Right renal pelvis (tissue), 4 donors: ENCODE measurements around the gene DYSF. TPM values are rescaled to one million over a fixed set of nuclear protein-coding genes. Genes with fewer than 3 reads are reported as not detected.
A peak's percentile ranks its signal among the peaks of the same experiment; 100 is the strongest.

Source experiments
- DNase-seq, 4 donors: peaks; one replicate each; pipeline ENCODE4 v3.0.0-alpha.2; 2013; ENCODE audit warnings: low read depth in 4 of 4, low spot score in 3 of 4, missing footprints in 1 of 4
- polyA plus RNA-seq, 4 donors: library from polyadenylated mRNA; unstranded; fragments of 120-200 nt; gene quantifications; one replicate each; pipeline ENCODE4 v1.2.1, GENCODE V29; 2013; ENCODE audit not compliant: insufficient read length in 4 of 4

DYSF gene
- polyA plus RNA-seq, 4 donors: 17.1 to 22.6 (median 18.4) TPM

DNA sequence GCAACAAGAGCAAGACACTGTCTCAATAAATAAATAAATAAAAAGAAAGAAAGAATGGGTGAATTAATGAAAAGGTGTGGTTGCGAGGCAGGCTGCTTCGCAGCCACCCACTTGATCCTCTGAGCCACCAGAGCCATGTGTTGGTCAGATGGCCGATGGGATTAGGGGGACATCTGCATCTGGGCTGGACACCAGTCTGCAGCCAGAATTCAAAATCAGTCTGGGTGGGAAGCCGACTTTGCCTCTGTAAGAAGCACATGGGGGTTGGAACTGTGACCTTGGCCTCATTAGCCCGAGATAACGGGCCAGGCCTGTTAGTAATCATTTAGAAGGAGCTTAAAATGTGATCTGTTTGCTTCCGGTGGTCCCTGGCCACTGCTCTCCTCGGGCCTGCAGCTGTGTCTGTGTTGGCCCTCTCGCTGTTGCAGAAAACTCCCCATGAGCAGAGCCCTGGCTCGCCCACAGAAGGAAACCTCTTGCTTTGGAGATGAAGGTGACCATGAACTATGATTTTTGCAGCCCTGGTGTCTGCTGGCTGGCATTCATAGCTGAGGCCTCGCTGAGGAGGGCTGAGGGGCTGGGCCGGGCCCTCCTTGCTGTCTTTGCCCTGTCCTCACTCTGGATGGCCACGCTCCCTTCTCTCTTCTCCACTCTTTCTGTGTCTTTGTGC, 94.4 kb downstream of the DYSF start:
- no peak for DNase-seq

DNA sequence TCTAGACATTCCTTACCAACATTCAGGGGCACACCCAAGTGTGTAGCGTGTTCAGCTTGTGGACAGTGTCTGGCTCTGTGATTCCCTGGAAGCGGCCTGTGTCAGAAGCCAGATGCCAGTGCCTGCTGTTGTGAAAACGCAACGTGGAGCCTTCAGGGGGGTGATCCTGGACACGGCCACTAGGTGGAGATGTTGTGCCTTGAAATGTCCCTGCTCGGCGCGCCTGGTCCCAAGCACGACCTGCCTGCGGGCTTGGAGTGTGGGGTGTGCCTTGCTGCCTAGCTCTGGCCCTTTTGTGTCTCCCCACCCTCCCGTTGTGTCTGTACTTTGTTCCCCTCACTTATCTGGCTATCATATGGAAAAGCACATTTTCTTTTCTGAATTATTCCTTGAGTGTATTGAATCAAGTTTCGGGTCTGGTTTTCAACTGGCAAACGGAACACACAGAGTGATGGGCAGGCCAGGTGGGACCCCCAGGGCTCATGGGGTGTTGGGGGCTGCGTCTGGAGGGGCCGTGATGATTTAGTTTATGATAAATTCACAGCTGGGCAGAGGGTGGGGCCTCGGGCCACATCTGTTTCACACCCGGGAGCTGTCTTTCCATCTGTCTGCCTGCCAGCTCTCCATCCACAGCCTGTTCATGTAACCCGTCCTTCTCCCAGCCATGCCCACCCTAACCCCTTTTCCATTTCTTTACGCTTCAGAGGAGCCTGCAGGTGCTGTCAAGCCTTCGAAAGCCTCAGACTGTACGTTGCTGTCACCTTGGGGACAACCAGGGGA, 95.5 kb downstream of the DYSF start:
- DNase-seq: no peak

DNA sequence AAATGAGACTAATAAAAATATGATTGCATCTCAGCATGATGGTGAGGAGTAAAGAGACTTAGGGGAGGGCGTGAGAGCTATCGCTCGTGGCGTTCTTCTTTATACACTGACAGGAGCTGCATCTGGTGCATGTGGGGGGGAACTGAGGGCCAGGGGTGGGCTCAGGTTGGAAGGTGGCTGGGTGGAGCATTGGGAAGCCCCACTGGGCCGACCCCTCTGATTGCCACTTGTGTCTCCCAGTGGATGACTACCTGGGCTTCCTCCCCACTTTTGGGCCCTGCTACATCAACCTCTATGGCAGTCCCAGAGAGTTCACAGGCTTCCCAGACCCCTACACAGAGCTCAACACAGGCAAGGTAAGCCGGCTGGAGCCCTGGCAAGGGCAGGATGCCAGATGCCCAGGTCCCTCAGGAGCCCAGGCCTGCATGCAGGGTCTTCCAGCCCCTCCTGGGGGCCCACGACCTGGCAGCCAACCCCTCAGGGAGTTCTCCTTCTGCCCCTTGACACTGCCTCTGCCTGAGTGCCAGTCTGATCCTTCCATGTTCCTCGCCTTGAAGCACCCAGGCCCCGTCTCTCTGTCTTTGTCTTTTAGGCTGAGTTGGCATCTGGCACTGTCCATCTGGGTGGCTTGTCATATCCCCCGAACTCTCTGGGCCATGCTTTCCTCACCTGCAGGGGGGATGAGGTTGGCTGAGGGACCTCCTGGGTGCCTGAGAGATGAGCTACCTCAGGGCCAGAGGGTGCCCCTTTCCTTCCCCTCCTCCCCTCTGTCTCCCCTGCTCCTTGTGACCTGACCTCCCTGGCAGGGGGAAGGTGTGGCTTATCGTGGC, 97.7 kb downstream of the DYSF start:
- DNase-seq: no peak

DNA sequence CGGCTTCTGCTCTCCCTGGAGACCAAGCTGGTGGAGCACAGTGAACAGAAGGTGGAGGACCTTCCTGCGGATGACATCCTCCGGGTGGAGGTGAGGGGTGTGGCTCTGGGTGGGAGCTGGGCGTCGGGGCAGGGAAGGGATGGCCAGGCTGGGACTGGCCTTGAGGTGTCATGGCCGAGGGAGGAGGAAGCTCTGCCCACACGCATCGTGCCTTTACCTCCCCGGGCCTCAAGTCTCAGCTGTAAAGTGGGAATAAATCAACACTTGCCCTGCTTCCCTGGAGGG, 98.2 kb downstream of the DYSF start:
- DNase-seq: no peak

DNA sequence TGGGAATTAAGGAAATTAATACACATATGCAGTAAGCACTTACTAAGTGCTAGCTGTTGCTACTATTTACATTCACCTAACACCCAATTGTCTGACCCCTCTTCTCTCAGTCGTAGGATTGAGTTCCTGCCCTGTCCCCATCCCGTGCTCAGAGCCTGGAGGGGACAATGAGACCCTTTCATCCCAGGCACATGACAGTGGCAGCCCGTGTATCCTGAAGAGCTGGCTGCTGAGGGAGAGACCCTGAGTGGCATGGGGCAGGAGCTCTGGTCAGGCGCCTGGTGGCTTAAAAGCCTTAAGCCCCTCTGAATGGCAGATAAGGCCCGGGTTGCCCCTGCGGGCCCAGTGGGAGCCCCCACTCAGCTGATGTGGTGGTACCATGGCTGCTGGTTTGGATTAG, 99.0 kb downstream of the DYSF start:
- no peak for DNase-seq

DNA sequence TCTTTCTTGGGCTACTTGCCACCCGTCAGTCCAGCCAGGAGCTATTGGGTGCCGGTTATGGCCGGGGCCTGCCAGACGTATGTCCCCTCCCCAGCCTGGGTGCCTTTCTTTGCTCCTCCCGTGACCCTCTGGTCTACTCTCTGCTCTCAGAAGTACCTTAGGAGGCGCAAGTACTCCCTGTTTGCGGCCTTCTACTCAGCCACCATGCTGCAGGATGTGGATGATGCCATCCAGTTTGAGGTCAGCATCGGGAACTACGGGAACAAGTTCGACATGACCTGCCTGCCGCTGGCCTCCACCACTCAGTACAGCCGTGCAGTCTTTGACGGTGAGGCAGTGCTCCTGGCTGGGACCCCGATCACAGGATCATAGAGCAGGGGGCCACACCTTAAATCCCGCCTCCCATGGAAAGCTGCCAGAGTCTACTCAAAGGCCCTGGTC, 99.5 kb downstream of the DYSF start:
- DNase-seq: no peak

DNA sequence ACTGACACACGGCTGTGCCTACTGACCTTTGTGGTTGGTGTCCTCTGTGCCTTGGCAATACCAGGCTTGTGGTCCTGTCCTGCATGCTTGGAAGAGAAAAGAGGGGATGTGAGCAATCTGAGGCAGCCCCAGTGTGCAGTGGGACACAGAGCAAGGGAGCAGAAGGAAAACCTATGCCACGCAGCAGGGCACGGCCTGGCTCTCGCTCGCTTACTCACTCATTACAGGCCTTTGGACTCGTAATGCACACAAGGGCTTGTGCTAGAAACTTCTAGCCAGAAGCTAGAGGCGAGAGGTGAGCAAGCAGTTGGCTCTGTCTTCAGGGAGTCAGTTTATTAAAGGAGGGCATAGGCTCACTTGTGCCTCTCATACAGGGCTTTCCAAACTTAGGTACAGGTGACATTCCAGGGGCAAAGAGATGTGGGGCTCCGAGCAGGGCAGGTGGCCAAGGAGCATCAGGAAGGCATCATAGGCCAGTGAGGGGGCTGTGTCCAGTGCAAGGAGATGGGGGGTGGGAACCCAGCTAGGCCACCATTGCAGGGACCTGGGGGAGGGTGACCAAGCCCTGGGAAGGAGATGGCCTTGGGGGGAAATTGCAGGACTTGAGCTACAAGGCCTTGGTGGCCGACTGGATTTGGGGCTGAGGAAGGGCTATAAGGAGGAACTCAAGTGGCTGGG, 100.8 kb downstream of the DYSF start:
- no peak for DNase-seq

DNA sequence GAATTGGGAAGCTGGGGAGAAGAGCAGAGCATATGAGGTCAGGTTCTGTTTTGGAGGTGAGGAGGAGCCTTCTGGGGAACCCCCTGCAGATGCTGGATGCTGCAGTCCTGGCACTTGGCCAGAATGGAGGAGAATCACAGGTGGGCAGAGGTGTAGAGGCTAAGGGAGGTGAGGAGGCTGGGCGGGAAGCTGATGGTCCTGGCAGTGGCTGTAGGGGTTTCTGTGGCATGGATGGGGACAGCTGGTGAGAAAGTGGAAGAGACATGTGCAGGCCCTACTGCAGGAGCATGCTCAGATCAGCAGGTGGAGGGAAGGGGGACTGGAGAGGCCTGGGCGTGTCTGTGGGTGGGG, 101.3 kb downstream of the DYSF start:
- DNase-seq: no peak

DNA sequence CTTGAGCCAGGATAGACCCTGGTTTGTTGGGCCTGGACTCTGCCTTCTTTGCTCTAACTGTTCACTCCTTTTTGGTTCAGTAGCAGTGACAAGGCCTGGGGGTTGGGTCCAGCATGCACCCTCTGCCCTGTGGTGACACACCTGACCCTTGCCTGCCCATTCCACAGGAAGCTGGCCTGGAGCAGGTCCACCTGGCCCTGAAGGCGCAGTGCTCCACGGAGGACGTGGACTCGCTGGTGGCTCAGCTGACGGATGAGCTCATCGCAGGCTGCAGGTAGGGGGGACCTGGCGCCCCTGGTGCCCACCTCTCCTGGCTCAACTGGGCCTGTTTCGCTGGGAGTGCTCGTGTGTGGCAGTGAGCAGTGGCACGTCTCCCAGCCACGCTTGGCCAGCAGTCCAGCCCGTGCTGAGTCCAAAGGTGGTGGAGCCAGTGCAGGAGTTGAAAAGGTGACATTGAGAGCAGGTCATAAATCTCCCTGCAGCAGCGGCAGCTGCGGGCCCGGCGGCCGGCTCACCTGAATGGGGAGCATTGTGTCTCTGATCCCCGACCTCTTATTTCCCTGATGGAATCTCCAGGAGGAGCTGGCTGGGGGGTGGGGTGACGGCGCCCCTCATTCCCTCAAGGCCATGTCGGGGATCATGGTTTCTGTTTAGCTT, 102.6 kb downstream of the DYSF start:
- peak in 1 of 4 donors; percentile 28 for DNase-seq

DNA sequence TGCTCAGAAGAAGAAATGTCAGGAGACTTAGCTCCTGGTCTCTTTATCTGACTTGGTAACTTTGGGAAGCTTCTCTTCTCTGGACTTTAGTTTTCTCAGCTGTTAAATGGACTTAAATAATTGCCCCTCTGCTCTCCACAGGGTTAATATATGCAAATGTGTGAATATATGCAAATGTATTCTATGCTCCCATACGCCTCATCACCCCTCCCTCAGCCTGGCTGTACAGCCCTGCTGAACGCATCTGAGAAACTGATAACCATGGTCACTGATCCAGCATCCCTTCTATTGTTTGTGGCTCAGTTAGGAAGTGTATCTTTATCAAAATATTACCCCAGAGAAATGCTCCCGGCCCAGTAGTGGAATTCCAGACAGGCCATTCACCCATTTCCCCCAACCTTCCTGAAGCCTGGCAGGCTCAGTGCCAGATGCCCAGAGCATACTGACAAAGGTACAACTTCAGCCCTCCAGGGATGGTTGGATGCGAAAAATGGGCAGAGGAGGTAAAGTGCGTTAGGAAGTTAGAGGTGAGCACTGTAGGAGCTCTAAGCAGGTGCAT, 103.4 kb downstream of the DYSF start:
- no peak for DNase-seq

DNA sequence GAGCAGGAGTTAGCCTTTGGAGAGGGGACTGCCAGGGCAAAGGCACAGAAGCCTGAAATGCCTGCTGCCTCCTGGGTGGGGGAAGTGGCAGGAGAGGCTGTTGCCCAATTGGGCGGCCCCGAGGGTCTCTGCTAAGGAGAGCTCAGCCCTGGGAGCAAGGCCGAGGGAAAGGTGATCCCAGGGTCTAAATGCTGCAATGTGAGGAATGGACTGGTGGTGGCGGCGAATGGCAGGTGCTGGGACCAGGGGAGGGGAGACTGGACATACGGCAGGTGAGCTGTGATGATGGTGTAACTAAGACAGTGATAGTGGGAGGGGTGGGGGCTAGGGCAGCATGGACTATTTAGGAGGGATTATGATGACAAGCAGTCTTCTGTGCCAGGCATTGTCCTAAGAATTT, 104.0 kb downstream of the DYSF start:
- DNase-seq: no peak

DNA sequence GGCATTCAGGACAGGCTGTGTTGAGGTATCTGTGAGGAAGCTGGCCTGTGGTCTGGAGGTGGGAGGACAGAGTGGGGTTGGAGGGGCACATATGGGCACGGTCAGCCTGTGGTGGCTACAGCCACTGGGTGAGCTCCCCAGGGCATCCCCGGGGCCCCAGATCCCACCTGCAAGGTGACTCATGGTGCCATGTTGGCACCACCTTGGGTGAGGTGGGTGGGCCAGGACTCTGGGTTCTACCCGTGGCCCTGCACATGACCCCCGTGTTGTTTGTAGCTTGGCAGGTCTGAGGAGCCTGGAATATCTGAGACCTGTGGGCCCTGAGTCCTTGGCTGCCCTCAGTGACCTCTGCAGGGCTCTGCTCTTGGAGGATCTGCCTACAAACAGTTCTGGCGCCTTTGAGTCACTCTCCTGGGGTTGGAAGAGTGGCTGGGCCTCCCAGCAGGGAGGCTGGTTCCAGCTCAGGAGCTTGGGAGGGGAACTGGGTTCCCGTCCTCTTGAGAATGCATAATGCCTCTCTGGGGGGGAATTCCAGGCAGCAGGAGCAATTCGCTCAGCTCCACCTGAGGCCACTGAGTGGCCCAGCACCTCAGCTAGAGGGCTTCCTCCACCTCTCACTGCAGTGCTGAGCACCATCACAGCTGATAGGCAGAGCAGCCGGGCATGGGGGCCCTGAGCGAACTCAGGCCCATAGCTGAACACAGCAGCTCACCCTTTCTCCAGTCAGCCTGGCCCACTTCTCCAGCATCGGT, 105.1 kb downstream of the DYSF start:
- no peak for DNase-seq

DNA sequence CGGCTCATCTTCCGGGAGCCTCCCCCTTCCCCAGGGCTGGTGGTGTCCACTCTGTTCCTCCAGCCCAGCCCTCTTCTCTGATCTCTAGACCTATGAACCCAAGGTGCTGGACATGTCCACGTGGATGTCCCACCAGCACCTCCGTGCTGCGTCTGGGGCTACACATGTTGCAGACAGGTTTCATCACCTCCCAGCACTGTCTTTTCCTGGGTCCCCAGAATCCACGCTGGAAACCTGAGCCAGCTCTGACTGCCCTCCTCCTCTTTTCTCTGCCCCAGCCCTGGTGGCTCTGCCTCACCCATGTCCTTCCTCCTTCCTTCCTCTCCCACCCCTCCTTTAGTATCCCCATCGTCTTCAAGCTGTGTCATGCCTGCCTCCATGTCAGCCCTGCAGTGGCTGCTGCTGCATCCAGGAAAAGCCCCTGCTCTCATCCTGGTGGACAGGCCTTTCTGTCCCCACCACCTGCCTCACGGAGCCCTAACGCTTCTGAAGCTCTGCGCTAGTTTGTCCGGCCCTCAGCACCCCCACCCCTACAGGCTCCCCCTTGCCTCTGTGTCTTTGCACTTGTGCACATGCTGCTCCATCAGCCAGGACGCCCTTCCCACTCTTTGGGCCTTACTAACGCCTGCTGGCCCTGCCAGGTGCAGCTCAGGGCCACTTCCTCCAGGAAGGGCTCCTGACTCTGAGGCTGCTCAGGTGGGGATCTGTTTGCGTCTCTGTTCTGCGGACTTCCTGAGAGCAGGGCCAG, 105.9 kb downstream of the DYSF start:
- DNase-seq: no peak

DNA sequence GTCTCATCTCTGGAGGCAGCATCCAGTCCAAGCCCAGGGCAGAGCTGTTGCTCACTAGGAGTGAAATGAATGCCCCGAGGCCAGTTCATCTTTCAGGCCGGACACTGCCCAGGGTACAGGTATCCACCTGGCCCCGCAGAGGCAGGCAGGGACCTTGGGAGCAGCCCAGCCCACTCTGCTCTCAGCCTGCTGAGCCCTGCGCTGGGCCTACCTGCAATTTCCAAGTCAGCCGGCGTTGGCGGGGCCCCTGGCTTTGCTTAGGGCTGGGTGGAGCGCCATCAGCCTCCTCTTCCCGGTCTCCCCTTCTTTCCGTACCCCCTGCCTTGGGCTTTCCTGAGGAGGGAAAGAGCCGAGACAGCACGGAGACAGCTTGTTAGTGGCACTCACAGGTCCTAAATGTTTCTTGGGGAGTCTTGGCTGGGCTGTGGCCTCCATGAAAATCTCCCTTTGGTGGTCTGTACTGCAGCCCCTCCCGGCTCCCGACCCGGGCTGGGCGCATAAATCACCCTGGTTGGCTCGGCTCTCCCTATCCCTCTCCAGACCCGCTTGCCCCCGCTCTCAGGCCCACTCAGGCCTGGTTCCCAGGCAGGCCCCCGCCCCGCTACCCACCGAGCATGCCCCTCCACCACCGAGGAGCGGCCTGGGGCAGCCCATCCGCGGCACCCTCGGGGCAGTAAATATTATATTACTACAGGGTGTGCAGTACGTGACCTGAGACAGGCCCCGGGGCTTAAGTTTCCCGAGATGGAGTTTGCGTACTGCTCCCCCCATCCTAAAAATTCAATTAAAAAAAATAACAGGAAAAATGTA, 106.7 kb downstream of the DYSF start:
- DNase-seq: no peak

DNA sequence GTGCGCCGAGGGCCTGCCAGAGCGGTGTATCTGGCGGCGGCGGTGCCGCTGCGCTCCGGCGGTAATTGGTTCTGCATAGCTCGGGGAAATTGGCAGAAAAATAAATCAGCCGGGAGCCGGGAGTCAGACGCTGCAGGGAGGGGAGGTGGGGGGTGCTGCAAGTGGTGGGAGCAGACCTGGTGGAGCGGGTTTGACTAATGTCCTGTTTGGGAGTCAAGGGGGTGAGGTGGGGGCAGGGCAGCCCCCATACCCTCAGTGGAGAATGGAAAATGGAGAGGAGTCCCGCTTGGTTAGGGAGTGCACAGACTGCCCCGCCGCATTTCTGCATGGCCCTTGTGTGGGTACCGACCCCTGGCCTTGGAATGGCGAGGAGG, 107.3 kb downstream of the DYSF start:
- peak in 3 of 4 donors; percentile 44 to 53 (median 45) for DNase-seq

DNA sequence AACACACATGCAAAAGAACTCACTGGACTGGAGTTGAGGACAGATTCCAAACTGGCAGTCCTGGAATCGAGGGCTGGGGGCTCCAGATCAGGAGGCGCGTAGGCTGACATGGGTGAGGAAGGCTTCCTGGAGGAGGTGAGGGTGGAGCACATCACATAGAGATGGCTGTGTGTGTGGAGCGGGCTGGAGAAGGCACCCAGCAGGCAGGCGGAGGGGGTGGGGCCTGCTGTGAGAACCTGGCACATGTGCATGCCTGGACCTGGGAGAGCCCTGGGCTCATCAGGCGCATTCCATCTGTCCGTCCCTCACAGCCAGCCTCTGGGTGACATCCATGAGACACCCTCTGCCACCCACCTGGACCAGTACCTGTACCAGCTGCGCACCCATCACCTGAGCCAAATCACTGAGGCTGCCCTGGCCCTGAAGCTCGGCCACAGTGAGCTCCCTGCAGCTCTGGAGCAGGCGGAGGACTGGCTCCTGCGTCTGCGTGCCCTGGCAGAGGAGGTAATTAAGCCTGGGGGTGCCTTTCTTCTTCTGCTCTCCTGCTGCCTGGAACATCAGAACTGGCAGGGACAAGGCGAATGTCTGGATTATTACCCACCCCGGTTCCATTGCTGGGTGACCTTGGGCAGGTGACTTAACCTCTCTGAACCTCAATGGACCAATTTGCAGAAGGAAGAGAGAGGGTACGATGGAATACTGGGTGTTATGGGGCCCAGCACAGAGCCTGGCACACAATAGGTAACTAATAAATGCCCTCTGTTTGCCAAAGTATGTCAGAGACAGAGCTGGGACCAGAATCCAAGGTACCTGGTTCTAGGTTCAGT, 108.3 kb downstream of the DYSF start:
- DNase-seq: no peak

DNA sequence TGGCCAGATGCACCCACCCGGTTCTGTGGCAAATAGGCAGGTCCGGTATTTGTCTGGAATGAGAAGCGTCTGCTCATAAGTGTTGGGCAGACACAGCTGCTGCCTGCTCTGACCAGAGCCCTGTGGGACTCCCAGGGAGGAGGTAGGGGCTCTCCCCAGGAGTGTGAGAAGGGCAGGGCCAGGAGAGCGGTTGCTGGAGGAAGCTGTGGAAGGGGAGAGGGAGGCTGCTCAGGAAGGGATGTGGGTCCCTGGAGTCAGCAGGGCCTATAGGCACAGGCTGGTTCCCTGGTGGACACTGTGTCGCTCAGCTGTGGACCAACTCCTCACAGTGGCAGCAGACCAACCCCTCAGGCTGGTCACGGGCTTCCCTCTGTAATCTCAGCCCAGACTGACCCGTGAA, 109.2 kb downstream of the DYSF start:
- DNase-seq: no peak
